ENCODE results near the gene PIP4K2B.

- TF ChIP-seq CTCF (IDR thresholded peaks at IDR 0.05) (peak in 1 of 5 experiments; percentile 11), POLR2AphosphoS5 (IDR thresholded peaks at IDR 0.05) (no peak), POLR2A (IDR thresholded peaks at IDR 0.05) (no peak)
Observed at GRCh38 chr17:38733282-38733981, 65.9 kb downstream of the PIP4K2B start.
